ENCODE measurements around the gene WDR5. TPM values are rescaled to one million over a fixed set of nuclear protein-coding genes. Genes with fewer than 3 reads are reported as not detected.
A peak's percentile ranks its signal among the peaks of the same experiment; 100 is the strongest.

WDR5 gene
- total RNA-seq, 1 experiment from 2014 or later: 51.7 TPM

DNA sequence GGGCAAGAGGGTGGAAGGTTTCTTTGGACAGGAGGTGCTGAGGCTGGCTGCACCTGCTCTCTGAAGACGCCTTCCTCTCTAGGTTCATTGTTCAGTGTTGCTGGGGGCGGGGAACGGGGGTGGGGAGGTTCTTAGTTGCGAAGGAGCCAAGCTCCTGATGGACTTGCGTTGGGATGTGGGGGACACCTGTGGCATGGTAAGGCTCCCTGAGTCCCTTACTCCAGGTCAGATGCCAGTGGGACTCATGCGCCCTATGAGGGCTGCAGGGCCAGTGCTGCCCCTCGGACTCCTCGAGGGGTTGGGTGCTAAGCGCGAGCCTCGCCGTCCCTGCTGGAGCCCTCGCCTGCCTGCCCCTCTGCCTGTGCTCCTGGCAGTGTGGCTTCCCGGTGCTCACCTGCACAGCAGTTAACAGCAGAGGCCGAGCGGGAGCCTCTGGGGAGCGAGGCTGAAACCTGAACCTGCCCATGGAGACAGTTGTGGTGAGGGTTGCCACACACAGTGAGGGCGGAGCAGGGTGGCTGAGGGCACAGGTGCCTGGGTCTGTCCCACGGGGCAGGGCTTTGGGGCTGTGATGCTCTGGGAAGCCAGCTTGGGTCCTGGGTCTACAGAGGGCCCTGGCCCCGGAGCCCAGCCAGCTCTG, 23.0 kb downstream of the WDR5 start:
- TF ChIP-seq, protein P1, sequence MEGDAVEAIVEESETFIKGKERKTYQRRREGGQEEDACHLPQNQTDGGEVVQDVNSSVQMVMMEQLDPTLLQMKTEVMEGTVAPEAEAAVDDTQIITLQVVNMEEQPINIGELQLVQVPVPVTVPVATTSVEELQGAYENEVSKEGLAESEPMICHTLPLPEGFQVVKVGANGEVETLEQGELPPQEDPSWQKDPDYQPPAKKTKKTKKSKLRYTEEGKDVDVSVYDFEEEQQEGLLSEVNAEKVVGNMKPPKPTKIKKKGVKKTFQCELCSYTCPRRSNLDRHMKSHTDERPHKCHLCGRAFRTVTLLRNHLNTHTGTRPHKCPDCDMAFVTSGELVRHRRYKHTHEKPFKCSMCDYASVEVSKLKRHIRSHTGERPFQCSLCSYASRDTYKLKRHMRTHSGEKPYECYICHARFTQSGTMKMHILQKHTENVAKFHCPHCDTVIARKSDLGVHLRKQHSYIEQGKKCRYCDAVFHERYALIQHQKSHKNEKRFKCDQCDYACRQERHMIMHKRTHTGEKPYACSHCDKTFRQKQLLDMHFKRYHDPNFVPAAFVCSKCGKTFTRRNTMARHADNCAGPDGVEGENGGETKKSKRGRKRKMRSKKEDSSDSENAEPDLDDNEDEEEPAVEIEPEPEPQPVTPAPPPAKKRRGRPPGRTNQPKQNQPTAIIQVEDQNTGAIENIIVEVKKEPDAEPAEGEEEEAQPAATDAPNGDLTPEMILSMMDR (IDR thresholded peaks at IDR 0.05; ENCODE audit: insufficient read depth in 1 of 2, low read depth in 1 of 2, low read length in 1 of 2, severe bottlenecking in 1 of 2, unreplicated experiment in 1 of 2): no peak
- no peaks in the 10 kb centered on the region for H3K4me1 ChIP-seq
- POLR2A ChIA-PET: no interaction called here
- intact Hi-C loops (cut with micrococcal nuclease; ENCODE audit: unreplicated experiment): no loop called here
- H3K27me3 ChIP-seq (replicated peaks; ENCODE audit: control insufficient read depth, insufficient read depth, low read length): no peaks in the 10 kb centered on the region
- no peaks in the 10 kb centered on the region for H3K9me3 ChIP-seq
- H3K4me3 Mint-ChIP-seq (ENCODE audit: unreplicated experiment): no peak overlapping the region
- H3K9me3 Mint-ChIP-seq (ENCODE audit: unreplicated experiment): peaks cover 10% of the 10 kb centered on the region
- no peak overlapping the region for H3K4me3 ChIP-seq (ENCODE audit: low read depth, low read length)
- no peaks in the 10 kb centered on the region for H3K4me1 Mint-ChIP-seq (ENCODE audit: low read depth, unreplicated experiment)
- no peak for DNase-seq
- no peak overlapping the region for H3K27ac Mint-ChIP-seq (ENCODE audit: unreplicated experiment)
- BruUV-seq (replicated peaks): no TSS peak
- H3K36me3 Mint-ChIP-seq (ENCODE audit: insufficient read depth, unreplicated experiment): peaks cover 78% of the 10 kb centered on the region
- CTCF ChIA-PET: interaction anchor here (0.9 kb wide), 1 partner anchor 28 kb away, joined by 3 read pairs; no protein-coding TSS in a partner anchor
- peaks cover 1% of the 10 kb centered on the region; the same call in 1 of the 2 replicates for H3K36me3 ChIP-seq (ENCODE audit: control insufficient read depth, insufficient read depth, low read length)
- no peaks in the 10 kb centered on the region for H3K27me3 Mint-ChIP-seq (ENCODE audit: insufficient read depth, unreplicated experiment)

DNA sequence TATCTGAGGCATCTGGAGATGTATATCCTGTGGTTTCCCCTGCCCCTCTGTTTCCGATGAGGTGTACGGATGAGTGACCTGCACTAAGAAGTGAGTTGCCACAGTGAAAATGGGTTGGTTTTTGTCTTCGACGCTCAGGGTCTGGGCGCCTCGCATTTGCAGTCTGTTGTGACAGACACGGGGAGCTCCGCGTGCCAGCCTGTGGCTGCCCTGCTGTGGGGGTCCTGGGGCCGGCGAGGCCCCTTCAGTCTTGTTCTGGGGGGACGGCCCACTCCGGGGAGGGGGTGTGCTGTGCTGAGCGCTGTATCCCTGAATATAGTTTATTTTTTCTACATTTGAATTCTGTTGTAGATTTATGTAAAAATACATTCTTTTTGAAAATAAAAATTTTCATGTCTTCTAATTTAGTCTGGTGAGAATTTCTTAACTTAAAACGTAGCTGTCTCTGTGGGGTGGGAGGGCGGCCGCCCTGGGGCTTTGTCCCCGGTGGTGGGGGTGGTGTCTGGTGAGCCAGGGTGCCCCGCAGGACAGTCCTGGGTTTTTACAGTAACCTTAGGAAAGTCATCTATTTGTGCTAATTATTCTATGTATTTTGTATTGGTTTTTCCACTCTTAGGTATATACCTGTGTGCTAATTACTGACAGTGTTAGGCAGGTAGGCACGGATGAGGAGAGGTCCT, 23.8 kb downstream of the WDR5 start:
- no peaks in the 10 kb centered on the region for H3K9me3 ChIP-seq
- H3K4me3 ChIP-seq (ENCODE audit: low read depth, low read length): no peak overlapping the region
- ChIA-PET CTCF (interaction anchor here (0.9 kb wide), 1 partner anchor 29 kb away, joined by 3 read pairs; no protein-coding TSS in a partner anchor), POLR2A (no interaction called here)
- no peaks in the 10 kb centered on the region; the same call in 1 of the 2 replicates for H3K36me3 ChIP-seq (ENCODE audit: control insufficient read depth, insufficient read depth, low read length)
- Mint-ChIP-seq H3K4me3 (ENCODE audit: unreplicated experiment) (no peak overlapping the region), H3K4me1 (ENCODE audit: low read depth, unreplicated experiment) (no peaks in the 10 kb centered on the region), H3K27ac (ENCODE audit: unreplicated experiment) (no peak overlapping the region), H3K27me3 (ENCODE audit: insufficient read depth, unreplicated experiment) (no peaks in the 10 kb centered on the region), H3K9me3 (ENCODE audit: unreplicated experiment) (peaks cover 10% of the 10 kb centered on the region), H3K36me3 (ENCODE audit: insufficient read depth, unreplicated experiment) (peaks cover 69% of the 10 kb centered on the region)
- intact Hi-C loops (cut with micrococcal nuclease; ENCODE audit: unreplicated experiment): no loop called here
- BruUV-seq (replicated peaks): no TSS peak
- DNase-seq: no peak
- H3K27me3 ChIP-seq (replicated peaks; ENCODE audit: control insufficient read depth, insufficient read depth, low read length): no peaks in the 10 kb centered on the region
- TF ChIP-seq, protein P1 (IDR thresholded peaks at IDR 0.05; ENCODE audit: insufficient read depth in 1 of 2, low read depth in 1 of 2, low read length in 1 of 2, severe bottlenecking in 1 of 2, unreplicated experiment in 1 of 2): no peak
- no peaks in the 10 kb centered on the region for H3K4me1 ChIP-seq

DNA sequence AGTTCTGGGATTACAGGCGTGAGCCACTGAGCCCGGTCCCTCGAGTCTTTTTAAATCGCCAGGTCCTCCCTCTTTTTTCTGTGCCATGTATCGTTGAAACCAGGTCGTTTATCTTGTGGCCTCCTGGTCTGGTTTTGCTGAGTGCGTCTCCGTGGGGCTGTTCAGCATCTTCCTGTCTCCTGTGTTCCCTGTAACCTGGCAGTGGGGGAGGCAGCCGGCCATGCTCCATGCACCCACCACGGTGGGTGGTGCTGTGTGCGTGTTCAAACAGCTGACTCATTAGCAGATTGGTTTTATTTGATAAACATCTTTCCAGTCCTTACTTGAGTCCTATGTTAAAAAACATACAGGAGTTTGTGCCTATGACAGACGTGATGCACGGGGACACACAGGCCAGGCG, 25.8 kb downstream of the WDR5 start:
- Mint-ChIP-seq H3K27me3 (ENCODE audit: insufficient read depth, unreplicated experiment) (no peaks in the 10 kb centered on the region), H3K4me1 (ENCODE audit: low read depth, unreplicated experiment) (no peaks in the 10 kb centered on the region), H3K27ac (ENCODE audit: unreplicated experiment) (peak overlapping the region; percentile 6), H3K4me3 (ENCODE audit: unreplicated experiment) (peak overlapping the region; percentile 41), H3K9me3 (ENCODE audit: unreplicated experiment) (peaks cover 10% of the 10 kb centered on the region), H3K36me3 (ENCODE audit: insufficient read depth, unreplicated experiment) (peaks cover 60% of the 10 kb centered on the region)
- DNase-seq: no peak
- H3K27me3 ChIP-seq (replicated peaks; ENCODE audit: control insufficient read depth, insufficient read depth, low read length): no peaks in the 10 kb centered on the region
- H3K36me3 ChIP-seq (ENCODE audit: control insufficient read depth, insufficient read depth, low read length): no peaks in the 10 kb centered on the region; the same call in none of the 2 replicates
- H3K4me3 ChIP-seq (ENCODE audit: low read depth, low read length): no peak overlapping the region
- ChIA-PET POLR2A (no interaction called here), CTCF (no interaction called here)
- no TSS peak for BruUV-seq (replicated peaks)
- TF ChIP-seq, protein P1 (IDR thresholded peaks at IDR 0.05; ENCODE audit: insufficient read depth in 1 of 2, low read depth in 1 of 2, low read length in 1 of 2, severe bottlenecking in 1 of 2, unreplicated experiment in 1 of 2): no peak
- intact Hi-C loops (cut with micrococcal nuclease; ENCODE audit: unreplicated experiment): no loop called here
- H3K4me1 ChIP-seq: no peaks in the 10 kb centered on the region
- H3K9me3 ChIP-seq: no peaks in the 10 kb centered on the region

All from Caco-2 (cell line).